ENCODE measurements around the gene LRMDA.
A peak's percentile ranks its signal among the peaks of the same experiment; 100 is the strongest.

LRMDA gene

GRCh38 chr10:76033457-76034196, 602.2 kb downstream of the LRMDA start:
- no peak for DNase-seq
- CTCF ChIA-PET = no interaction called here
- Mint-ChIP-seq H3K9me3 (peaks cover 3% of the 10 kb centered on the region), H3K27me3 (no peaks in the 10 kb centered on the region), H3K4me1 (no peaks in the 10 kb centered on the region), H3K36me3 (no peaks in the 10 kb centered on the region), H3K27ac (no peak overlapping the region), H3K4me3 (no peak overlapping the region)

GRCh38 chr10:76034353-76035205, 603.2 kb downstream of the LRMDA start:
- Mint-ChIP-seq H3K4me1 (no peaks in the 10 kb centered on the region), H3K4me3 (no peak overlapping the region), H3K36me3 (no peaks in the 10 kb centered on the region), H3K27me3 (no peaks in the 10 kb centered on the region), H3K9me3 (peaks cover 3% of the 10 kb centered on the region), H3K27ac (no peak overlapping the region)
- DNase-seq = no peak
- CTCF ChIA-PET = no interaction called here

GRCh38 chr10:76035206-76036110, 604.0 kb downstream of the LRMDA start:
- Mint-ChIP-seq H3K4me3 (no peak overlapping the region), H3K9me3 (peaks cover 3% of the 10 kb centered on the region), H3K36me3 (no peaks in the 10 kb centered on the region), H3K27me3 (no peaks in the 10 kb centered on the region), H3K4me1 (no peaks in the 10 kb centered on the region), H3K27ac (no peak overlapping the region)
- CTCF ChIA-PET = interaction anchor here (1.1 kb wide), 1 partner anchor 92 kb away, joined by 3 read pairs; no protein-coding TSS in a partner anchor
- DNase-seq = no peak

- Mint-ChIP-seq H3K4me3 (no peak overlapping the region), H3K27me3 (no peaks in the 10 kb centered on the region), H3K9me3 (peaks cover 3% of the 10 kb centered on the region), H3K4me1 (no peaks in the 10 kb centered on the region), H3K27ac (no peak overlapping the region), H3K36me3 (no peaks in the 10 kb centered on the region)
- DNase-seq = peak; percentile 45
- CTCF ChIA-PET = interaction anchor here (0.6 to 1.7 kb wide), 6 partner anchors 10 to 875 kb away, joined by 3 to 6 read pairs (median 3); no protein-coding TSS in a partner anchor
Observed at GRCh38 chr10:76036111-76036940, 604.9 kb downstream of the LRMDA start.

GRCh38 chr10:76036962-76037361, 605.5 kb downstream of the LRMDA start:
- DNase-seq = no peak
- Mint-ChIP-seq H3K36me3 (no peaks in the 10 kb centered on the region), H3K9me3 (peaks cover 3% of the 10 kb centered on the region), H3K4me3 (no peak overlapping the region), H3K27me3 (no peaks in the 10 kb centered on the region), H3K4me1 (no peaks in the 10 kb centered on the region), H3K27ac (no peak overlapping the region)
- CTCF ChIA-PET = interaction anchor here (0.6 to 1.7 kb wide), 6 partner anchors 10 to 874 kb away, joined by 3 to 6 read pairs (median 3); no protein-coding TSS in a partner anchor

GRCh38 chr10:76037531-76038155, 606.2 kb downstream of the LRMDA start:
- no peak overlapping the region for H3K27ac Mint-ChIP-seq
- DNase-seq = no peak
- no peaks in the 10 kb centered on the region for H3K36me3 Mint-ChIP-seq
- H3K27me3 Mint-ChIP-seq = no peaks in the 10 kb centered on the region
- no peak overlapping the region for H3K4me3 Mint-ChIP-seq
- H3K4me1 Mint-ChIP-seq = no peaks in the 10 kb centered on the region
- peaks cover 3% of the 10 kb centered on the region for H3K9me3 Mint-ChIP-seq
- CTCF ChIA-PET = interaction anchor here (1.3 to 1.7 kb wide), 3 partner anchors 10 to 15 kb away, joined by 3 to 6 read pairs (median 3); no protein-coding TSS in a partner anchor

GRCh38 chr10:76038696-76039095, 607.3 kb downstream of the LRMDA start:
- Mint-ChIP-seq H3K36me3 (no peaks in the 10 kb centered on the region), H3K9me3 (peaks cover 3% of the 10 kb centered on the region), H3K27ac (no peak overlapping the region), H3K4me3 (no peak overlapping the region), H3K27me3 (no peaks in the 10 kb centered on the region), H3K4me1 (no peaks in the 10 kb centered on the region)
- no peak for DNase-seq
- CTCF ChIA-PET = no interaction called here

- no peak overlapping the region for H3K27ac Mint-ChIP-seq
- H3K9me3 Mint-ChIP-seq = peaks cover 3% of the 10 kb centered on the region
- no peaks in the 10 kb centered on the region for H3K36me3 Mint-ChIP-seq
- DNase-seq = no peak
- CTCF ChIA-PET = no interaction called here
- no peaks in the 10 kb centered on the region for H3K4me1 Mint-ChIP-seq
- H3K4me3 Mint-ChIP-seq = no peak overlapping the region
- no peaks in the 10 kb centered on the region for H3K27me3 Mint-ChIP-seq
Observed at GRCh38 chr10:76040107-76040829, 608.8 kb downstream of the LRMDA start.

GRCh38 chr10:76040830-76041220, 609.4 kb downstream of the LRMDA start:
- no peak for DNase-seq
- no peak overlapping the region for H3K27ac Mint-ChIP-seq

GRCh38 chr10:76041551-76041950, 610.1 kb downstream of the LRMDA start:
- H3K27ac Mint-ChIP-seq = no peak overlapping the region
- CTCF ChIA-PET = no interaction called here
- no peak for DNase-seq
- H3K9me3 Mint-ChIP-seq = peaks cover 3% of the 10 kb centered on the region
- no peaks in the 10 kb centered on the region for H3K36me3 Mint-ChIP-seq
- no peaks in the 10 kb centered on the region for H3K4me1 Mint-ChIP-seq
- H3K27me3 Mint-ChIP-seq = no peaks in the 10 kb centered on the region
- no peak overlapping the region for H3K4me3 Mint-ChIP-seq

More at GRCh38 chr10:76040830-76041220, 609.4 kb downstream of the LRMDA start:
- H3K36me3 Mint-ChIP-seq = no peaks in the 10 kb centered on the region
- H3K27me3 Mint-ChIP-seq = no peaks in the 10 kb centered on the region
- CTCF ChIA-PET = no interaction called here
- no peak overlapping the region for H3K4me3 Mint-ChIP-seq
- peaks cover 3% of the 10 kb centered on the region for H3K9me3 Mint-ChIP-seq
- no peaks in the 10 kb centered on the region for H3K4me1 Mint-ChIP-seq

GRCh38 chr10:76043261-76043660, 611.8 kb downstream of the LRMDA start:
- CTCF ChIA-PET = no interaction called here
- H3K27me3 Mint-ChIP-seq = no peaks in the 10 kb centered on the region
- H3K9me3 Mint-ChIP-seq = peaks cover 3% of the 10 kb centered on the region
- no peaks in the 10 kb centered on the region for H3K4me1 Mint-ChIP-seq
- H3K4me3 Mint-ChIP-seq = no peak overlapping the region
- DNase-seq = no peak
- no peak overlapping the region for H3K27ac Mint-ChIP-seq
- no peaks in the 10 kb centered on the region for H3K36me3 Mint-ChIP-seq

- DNase-seq = no peak
- Mint-ChIP-seq H3K4me3 (no peak overlapping the region), H3K36me3 (no peaks in the 10 kb centered on the region), H3K9me3 (no peaks in the 10 kb centered on the region), H3K27ac (no peak overlapping the region), H3K4me1 (no peaks in the 10 kb centered on the region), H3K27me3 (no peaks in the 10 kb centered on the region)
- CTCF ChIA-PET = no interaction called here
Observed at GRCh38 chr10:76044751-76045150, 613.3 kb downstream of the LRMDA start.
